ENCODE measurements around the gene OPALIN. TPM values are rescaled to one million over a fixed set of nuclear protein-coding genes. Genes with fewer than 3 reads are reported as not detected.

Gene OPALIN
- total RNA-seq, 4 donors from 2014 or later: not detected

GRCh38 chr10:96306516-96306915 is 52.3 kb downstream of the OPALIN start:
- Histone ChIP-seq H3K27me3 (no peaks in the 10 kb centered on the region), H3K4me3 (no peak overlapping the region), H3K36me3 (no peaks in the 10 kb centered on the region), H3K4me1 (peaks cover 0 to 18% (median 0%) of the 10 kb centered on the region in 3 donors), H3K9me3 (no peaks in the 10 kb centered on the region), H3K27ac (no peak overlapping the region)
- 59 to 65% methylated on average over 6 of the region's 8 CpGs for WGBS, 2 donors (ENCODE audit: low coverage in 1 of 2)
- no peak for ATAC-seq
- no peak for TF ChIP-seq POLR2AphosphoS5 (IDR thresholded peaks at IDR 0.05)
- TF ChIP-seq CTCF (IDR thresholded peaks at IDR 0.05): no peak
- TF ChIP-seq EP300 (IDR thresholded peaks at IDR 0.05): no peak
- no peak for TF ChIP-seq POLR2A (IDR thresholded peaks at IDR 0.05)

GRCh38 chr10:96305019-96305418 is 53.8 kb downstream of the OPALIN start:
- H3K9me3 ChIP-seq: no peaks in the 10 kb centered on the region
- no peak overlapping the region for H3K27ac ChIP-seq
- no peaks in the 10 kb centered on the region for H3K36me3 ChIP-seq
- no peak for TF ChIP-seq POLR2A (IDR thresholded peaks at IDR 0.05)
- TF ChIP-seq POLR2AphosphoS5 (IDR thresholded peaks at IDR 0.05): no peak
- no peak for TF ChIP-seq EP300 (IDR thresholded peaks at IDR 0.05)
- 71 to 100% methylated on average over 1 to 2 of the region's 3 CpGs for WGBS, 2 donors (ENCODE audit: low coverage in 1 of 2)
- peaks cover 2% of the 10 kb centered on the region for H3K27me3 ChIP-seq
- no peak overlapping the region for H3K4me3 ChIP-seq
- peaks cover 0 to 13% (median 0%) of the 10 kb centered on the region in 3 donors for H3K4me1 ChIP-seq
- ATAC-seq: no peak

GRCh38 chr10:96304230-96304629 is 54.6 kb downstream of the OPALIN start, which contains the start of gene DNTT:
TSS of gene DNTT (plus strand) at chr10:96304434. CDS start at chr10:96304498, 64 bp downstream.
- no peak for ATAC-seq
- no peaks in the 10 kb centered on the region for H3K36me3 ChIP-seq
- H3K27ac ChIP-seq: no peak within 1 kb of the TSS
- H3K4me3 ChIP-seq: no peak within 1 kb of the TSS
- no peaks in the 10 kb centered on the region for H3K9me3 ChIP-seq
- 91 to 100% methylated on average over 1 to 5 of the region's 8 CpGs for WGBS, 2 donors (ENCODE audit: low coverage in 1 of 2)
- TF ChIP-seq CTCF (IDR thresholded peaks at IDR 0.05) (no peak), POLR2AphosphoS5 (IDR thresholded peaks at IDR 0.05) (no peak), POLR2A (IDR thresholded peaks at IDR 0.05) (no peak), EP300 (IDR thresholded peaks at IDR 0.05) (no peak)
- H3K27me3 ChIP-seq: peaks cover 4% of the 10 kb centered on the region
- peaks cover 0 to 11% (median 0%) of the 10 kb centered on the region in 3 donors for H3K4me1 ChIP-seq

- Histone ChIP-seq H3K27ac (no peak overlapping the region), H3K9me3 (no peaks in the 10 kb centered on the region), H3K27me3 (peaks cover 4% of the 10 kb centered on the region), H3K36me3 (no peaks in the 10 kb centered on the region), H3K4me3 (no peak overlapping the region), H3K4me1 (peaks cover 0 to 7% (median 0%) of the 10 kb centered on the region in 3 donors)
- TF ChIP-seq POLR2AphosphoS5 (IDR thresholded peaks at IDR 0.05): no peak
- no peak for ATAC-seq
- WGBS, 2 donors (ENCODE audit: low coverage in 1 of 2): 67 to 69% methylated on average over 1 of the region's 1 CpG
Measured at GRCh38 chr10:96301616-96302015, 57.2 kb downstream of the OPALIN start.

GRCh38 chr10:96299383-96299782 is 59.4 kb downstream of the OPALIN start:
- Histone ChIP-seq H3K27ac (no peak overlapping the region), H3K4me3 (no peak overlapping the region), H3K27me3 (peaks cover 4% of the 10 kb centered on the region), H3K4me1 (peaks cover 0 to 7% (median 0%) of the 10 kb centered on the region in 3 donors), H3K36me3 (no peaks in the 10 kb centered on the region), H3K9me3 (no peaks in the 10 kb centered on the region)
- no peak for ATAC-seq
- TF ChIP-seq POLR2A (IDR thresholded peaks at IDR 0.05): no peak
- TF ChIP-seq CTCF (IDR thresholded peaks at IDR 0.05): no peak
- TF ChIP-seq POLR2AphosphoS5 (IDR thresholded peaks at IDR 0.05): no peak
- TF ChIP-seq EP300 (IDR thresholded peaks at IDR 0.05): no peak
- WGBS, 2 donors (ENCODE audit: low coverage in 1 of 2): 17 to 19% methylated on average over 5 of the region's 5 CpGs

- TF ChIP-seq EP300 (IDR thresholded peaks at IDR 0.05) (no peak), CTCF (IDR thresholded peaks at IDR 0.05) (no peak), POLR2A (IDR thresholded peaks at IDR 0.05) (no peak), POLR2AphosphoS5 (IDR thresholded peaks at IDR 0.05) (no peak)
- Histone ChIP-seq H3K27ac (no peak overlapping the region), H3K27me3 (peaks cover 4% of the 10 kb centered on the region), H3K4me1 (peaks cover 0 to 7% (median 0%) of the 10 kb centered on the region in 3 donors), H3K9me3 (no peaks in the 10 kb centered on the region), H3K36me3 (no peaks in the 10 kb centered on the region), H3K4me3 (no peak overlapping the region)
- ATAC-seq: no peak
- WGBS, 2 donors (ENCODE audit: low coverage in 1 of 2): 59 to 75% methylated on average over 3 of the region's 3 CpGs
Measured at GRCh38 chr10:96298362-96298761, 60.4 kb downstream of the OPALIN start.
